T-helper 9 cell (primary cell): Measurements from ENCODE around the gene PARD3B.

Source experiments
- DNase-seq: peaks from one replicate; pipeline ENCODE4 v3.0.0-alpha.2; 2020

PARD3B gene

GRCh38 chr2:205375461-205376448 is 830.5 kb downstream of the PARD3B start:
- no peak for DNase-seq

- no peak for DNase-seq
Measured at GRCh38 chr2:205377324-205377723, 832.0 kb downstream of the PARD3B start.

- DNase-seq: no peak
Measured at GRCh38 chr2:205383601-205384000, 838.3 kb downstream of the PARD3B start.

DNA sequence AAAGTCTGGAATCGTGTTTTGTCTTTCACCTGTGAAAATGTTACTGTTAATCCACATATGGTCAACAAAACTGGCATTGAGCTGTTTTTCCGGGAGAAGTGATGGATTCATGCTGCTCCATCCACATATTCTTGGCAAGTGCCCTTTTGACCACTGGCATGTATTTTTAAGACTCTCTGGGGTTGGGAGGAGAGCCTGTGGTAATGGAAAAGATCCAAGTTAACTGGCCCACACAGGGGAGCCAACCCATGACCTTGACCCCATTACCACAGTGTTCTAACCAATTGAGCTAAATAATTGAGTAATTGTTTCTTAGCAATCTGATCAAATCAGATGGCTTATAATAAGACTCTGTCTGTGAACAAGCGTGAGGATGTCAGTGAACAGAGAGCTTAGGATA is 840.8 kb downstream of the PARD3B start:
- DNase-seq: no peak

DNA sequence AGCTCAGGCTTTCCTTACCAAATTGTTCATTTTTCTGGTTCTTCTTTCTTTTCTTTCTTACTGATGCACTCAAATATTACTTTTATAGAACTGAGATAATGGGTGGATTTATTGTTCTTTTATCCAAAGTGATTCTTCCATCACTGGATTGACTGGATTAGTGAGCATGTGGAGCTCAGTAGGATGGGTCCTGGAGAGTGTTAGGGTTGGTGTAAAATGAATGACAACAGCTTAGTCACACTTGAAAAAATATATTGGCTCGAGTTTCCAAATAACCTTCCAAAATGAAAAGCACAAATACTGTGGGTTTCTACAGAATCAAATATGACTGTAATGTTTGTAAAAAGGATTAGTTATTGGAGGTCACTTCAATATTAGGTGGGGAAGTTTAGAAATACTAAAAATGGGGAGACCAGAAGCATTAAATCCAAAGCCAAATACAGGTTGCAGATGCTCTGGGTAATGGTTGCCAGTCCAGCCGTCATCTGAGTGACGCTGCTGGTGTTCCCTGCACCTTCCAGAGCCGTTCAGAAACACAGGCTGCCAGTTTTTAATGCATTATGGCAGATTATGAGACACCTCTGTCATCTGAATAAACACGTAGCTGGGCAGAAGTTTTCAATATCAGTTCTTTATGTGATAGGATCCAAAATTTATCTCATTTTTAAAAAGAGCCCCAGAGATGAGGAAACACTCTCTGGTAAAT is 842.2 kb downstream of the PARD3B start:
- DNase-seq: no peak

DNA sequence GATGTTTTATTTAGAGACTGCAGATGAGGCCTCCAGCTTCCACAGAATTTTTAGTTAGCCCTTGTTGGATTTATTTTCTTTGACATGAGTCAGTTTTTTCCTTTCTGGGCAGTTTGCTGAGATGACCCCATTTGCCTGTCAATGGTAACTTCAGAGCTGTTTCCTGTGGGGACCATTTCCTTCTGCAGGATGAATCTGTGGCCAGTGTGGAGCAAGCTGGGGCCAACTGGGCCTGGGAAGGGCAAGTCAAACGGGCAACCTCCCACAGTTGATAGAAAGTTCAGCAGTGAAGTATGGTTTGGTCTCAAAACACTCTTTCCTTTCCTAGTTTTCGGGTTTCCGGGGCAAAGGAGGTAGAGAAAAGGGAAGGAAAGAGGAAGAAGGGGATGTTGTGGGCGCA is 845.6 kb downstream of the PARD3B start:
- no peak for DNase-seq

DNA sequence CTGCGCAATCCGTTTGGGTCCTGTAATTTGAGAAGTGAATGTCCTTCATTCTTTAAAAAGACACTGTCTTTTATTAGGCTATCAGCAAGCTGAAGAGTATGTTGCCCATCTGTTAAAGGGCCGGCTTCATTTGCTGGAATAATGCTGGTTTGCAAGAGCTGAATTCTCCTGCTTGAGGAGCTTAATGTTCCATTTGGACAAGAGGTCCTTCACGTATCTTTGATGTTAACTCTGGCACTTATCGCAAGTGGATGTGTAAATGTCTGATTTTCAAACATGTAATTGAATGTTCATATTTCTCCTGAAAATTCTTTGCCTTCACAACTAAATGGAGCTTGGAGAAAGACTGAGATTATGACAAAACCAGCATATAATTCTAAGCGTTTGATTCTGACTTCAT is 856.2 kb downstream of the PARD3B start:
- no peak for DNase-seq

GRCh38 chr2:205402011-205402410 is 856.7 kb downstream of the PARD3B start:
- DNase-seq: no peak

DNA sequence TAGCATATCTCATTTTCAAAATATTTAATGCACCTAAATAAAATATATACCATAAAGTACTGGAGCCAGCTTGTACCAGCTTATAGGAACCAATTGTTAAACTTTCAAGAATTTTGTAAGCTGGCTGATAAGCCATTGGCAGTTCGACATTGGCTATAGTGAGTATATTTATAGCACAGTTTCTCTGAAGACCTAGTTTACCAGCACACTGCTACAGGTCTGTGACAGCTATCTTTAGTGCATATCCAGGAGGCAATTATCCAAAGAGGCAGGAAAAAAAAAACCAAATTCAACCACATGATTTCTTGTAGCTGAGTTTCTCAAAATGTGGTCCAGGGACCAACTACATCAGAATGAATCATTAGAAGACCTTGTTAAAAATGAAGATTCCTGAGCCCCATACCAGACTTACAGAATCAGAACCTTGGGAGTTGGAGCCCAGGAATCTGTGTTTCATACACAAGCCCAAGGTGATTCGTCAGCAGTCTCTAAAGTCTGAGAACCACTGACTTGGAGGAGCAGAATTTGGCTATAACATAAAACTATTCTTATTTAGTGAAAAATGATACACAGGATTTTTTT is 858.1 kb downstream of the PARD3B start:
- DNase-seq: no peak

DNA sequence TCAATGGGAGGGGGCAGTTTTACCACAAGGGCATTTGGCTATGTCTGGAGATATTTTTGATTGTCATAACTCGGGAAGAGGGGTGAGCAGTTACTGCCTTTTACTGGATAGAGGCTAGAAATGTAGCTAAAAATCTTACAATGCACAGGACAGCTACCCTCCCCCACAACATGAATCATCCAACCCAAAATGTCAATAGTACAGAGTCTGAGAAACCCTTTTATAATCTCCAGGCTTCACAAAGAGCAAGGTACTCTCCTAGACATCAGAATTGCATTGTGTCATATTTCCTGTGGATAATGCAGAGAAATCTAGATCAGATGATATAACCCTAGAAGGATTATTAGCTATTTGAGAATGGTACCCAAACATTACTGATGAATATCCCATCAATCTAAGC is 859.9 kb downstream of the PARD3B start:
- no peak for DNase-seq

DNA sequence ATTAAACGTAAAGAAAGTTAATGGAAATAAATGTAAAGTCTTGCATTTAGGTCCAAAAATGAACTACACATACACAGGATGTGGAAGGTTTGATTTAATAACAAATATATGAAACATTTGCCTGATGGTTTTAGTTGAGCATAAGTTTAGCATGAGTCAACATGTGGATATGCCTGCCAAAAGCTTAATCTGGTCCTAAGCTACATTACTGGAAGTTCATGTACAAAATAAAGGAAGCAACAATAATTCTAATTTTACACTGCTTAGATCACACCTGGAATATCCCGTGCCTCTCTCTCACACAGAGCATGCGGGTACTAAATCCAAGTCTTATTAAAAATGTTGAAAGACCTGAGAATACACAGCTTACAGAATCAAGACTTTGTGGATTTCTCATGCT is 860.5 kb downstream of the PARD3B start:
- DNase-seq: no peak

DNA sequence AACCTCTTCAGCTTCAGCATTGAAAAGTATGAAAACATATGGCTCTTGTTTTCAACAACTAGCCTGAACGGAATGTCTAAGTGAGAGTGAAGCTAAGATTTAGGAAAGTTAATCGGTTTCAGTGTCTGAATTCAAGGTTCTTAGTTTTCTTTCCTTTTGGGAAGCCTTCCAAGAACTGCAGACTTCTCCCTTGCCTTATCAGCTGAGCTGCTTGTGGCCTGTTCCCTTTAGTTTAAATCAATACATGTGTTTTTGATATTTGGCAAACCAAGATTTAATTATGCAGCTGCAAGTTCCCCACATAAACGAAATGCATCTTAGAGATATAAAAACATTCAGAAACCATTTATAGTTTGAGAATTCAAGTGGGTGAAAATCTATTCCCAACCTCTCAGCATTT is 862.7 kb downstream of the PARD3B start:
- no peak for DNase-seq

- DNase-seq: no peak
Measured at GRCh38 chr2:205408696-205409095, 863.4 kb downstream of the PARD3B start.

- no peak for DNase-seq
Measured at GRCh38 chr2:205409411-205409810, 864.1 kb downstream of the PARD3B start.

DNA sequence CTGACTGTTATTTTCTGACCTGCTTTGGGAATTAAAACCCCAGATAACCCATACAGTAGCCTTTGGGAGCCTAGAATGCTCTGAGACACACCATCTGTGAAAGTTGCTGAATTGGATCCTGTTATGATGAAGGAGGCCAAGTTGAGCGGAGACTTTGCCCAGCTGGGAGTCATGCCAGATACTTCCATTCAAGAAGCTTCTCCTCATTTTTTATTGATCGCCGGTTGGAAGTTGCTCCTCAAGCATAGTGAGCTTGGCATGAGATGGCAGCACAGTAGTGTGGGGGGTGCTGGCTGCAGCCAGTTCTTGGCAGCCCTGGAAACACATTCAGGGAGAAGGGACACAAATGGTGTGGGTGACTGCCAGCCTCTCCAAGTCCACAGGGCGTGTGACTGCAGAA is 866.3 kb downstream of the PARD3B start:
- no peak for DNase-seq

DNA sequence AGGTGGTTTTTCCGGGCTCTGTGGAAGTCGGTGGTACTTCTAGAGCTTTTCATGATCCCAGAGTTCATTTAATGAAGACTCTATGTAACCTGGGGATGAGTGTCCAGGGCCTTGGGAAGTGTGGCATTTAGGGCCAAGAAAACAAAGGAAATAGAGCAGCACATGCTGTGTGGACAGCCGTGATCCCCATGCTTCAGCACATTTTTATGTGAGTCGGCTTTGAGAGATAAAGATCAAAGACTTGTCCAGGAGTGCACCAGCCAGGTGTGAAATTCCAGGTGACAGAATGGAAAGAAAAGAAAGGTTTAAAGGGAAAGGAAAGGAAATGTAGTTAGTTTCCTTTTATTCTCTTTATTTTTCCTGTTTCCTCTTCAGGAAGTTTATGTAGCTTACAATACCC is 879.1 kb downstream of the PARD3B start:
- DNase-seq: no peak

GRCh38 chr2:205425102-205425501 is 879.8 kb downstream of the PARD3B start:
- DNase-seq: no peak

- DNase-seq: no peak
Measured at GRCh38 chr2:205427112-205427511, 881.8 kb downstream of the PARD3B start.

- DNase-seq: no peak
Measured at GRCh38 chr2:205428811-205429210, 883.5 kb downstream of the PARD3B start.

- DNase-seq: no peak
Measured at GRCh38 chr2:205435970-205436369, 890.7 kb downstream of the PARD3B start.

DNA sequence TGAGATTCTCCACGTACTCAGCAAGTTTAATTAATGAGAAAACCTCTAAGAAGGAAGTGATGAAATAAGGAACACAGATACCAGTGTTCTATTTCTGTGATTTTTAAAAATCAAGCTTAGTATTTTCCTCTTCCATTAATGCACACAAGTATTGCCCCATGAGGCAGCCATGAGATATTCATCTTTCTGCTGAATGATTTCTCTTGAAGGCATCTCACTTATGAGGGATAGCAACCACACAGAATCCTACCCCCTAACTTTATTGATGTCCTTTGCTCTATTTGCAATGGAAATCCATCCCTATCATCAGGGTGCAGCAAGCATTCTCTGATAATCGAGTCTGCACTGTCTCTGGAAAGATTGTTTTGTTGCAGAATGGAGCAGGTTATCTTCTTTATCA is 893.0 kb downstream of the PARD3B start:
- DNase-seq: no peak

DNA sequence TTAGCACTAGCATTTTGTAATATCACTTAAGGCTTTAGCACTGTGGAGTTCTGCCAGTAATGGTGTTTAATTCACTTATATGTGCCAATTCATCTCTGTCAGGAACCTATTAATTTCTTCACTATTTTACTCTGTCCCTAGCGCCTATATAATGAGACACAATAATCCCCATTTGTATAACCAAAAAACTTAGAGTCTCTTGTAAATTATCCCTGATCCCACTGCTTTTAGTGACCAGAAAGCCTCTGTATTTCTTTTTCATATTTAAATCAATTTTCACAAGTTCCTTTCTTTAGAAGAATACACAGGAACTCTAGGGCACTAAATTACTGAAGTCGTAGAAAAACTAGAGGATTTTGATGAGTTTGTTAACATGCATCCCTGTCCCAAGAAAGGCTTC is 894.3 kb downstream of the PARD3B start:
- DNase-seq: no peak

DNA sequence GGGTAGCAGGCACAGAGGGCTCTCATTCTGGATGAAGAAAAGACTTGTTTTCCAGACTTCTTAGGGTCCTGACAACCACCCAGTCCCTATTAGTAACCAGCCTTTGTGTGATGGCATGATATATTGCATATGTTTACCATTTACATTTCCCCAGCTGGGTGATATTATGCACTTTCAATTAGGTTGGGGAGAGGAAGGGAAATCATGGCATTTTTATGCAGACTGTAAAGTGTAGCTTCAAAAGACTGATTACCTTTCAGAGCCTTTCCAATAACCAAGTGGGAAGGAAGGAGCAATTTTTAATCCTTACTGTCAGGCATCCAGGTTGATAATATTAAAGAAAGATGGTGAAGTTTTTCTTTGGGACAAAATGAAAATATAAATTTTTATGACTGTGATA is 896.2 kb downstream of the PARD3B start:
- DNase-seq: no peak

GRCh38 chr2:205448189-205448588 is 902.9 kb downstream of the PARD3B start:
- no peak for DNase-seq
